ENCODE data around the gene TSTD1.
"Not testable (repeated sequence)": the region's sequence is repeated elsewhere in the genome, so short reads cannot be mapped to it uniquely, and the experiment has no call there.

Gene TSTD1

DNA sequence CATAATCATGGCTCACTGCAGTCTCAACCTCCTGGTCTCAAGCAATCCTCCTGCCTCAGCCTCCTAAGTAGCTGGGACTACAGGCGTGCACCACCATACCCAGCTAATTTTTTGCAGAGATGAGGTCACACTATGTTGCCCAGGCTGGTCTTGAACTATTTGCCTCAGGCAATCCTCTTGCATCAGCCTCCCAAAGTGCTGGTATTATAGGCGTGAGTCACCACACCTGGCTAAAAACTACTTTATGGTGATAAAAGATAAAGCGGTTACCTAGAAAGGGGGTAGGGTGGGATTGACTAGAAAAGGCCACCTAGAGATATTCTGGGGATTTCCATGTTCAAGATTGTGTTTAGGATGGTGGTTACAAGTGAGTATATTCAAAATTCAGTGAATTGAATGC is 5.0 kb downstream of the TSTD1 start:
- H3K27ac ChIP-seq = no peak overlapping the region
- no peak for TF ChIP-seq CTCF (IDR thresholded peaks at IDR 0.05)
- TF ChIP-seq ZFX (IDR thresholded peaks at IDR 0.05; ENCODE audit: borderline replicate concordance) = no peak

DNA sequence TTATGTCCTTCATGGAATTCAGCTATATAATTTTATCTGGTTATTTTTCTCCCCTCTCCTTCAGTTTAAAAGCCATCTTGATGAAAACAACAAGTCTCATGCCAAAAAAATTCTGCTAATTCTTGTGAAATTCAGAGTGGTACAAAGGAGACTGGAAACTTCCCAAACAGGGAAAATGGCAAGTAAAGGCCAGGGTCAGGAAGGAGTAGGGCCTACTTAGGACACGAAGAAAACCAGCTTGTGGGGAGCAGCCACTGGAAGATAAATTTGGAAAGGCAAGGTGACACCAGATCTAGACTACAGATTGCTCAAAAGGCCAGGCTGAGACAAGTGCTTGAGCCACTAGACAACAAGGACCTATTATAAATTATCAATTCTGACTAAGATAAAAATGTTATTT is 6.4 kb downstream of the TSTD1 start:
- H3K27ac ChIP-seq = no peak overlapping the region
- no peak for TF ChIP-seq ZFX (IDR thresholded peaks at IDR 0.05; ENCODE audit: borderline replicate concordance)
- TF ChIP-seq CTCF (IDR thresholded peaks at IDR 0.05) = no peak

GRCh38 chr1:161031874-161032273 is 6.9 kb downstream of the TSTD1 start:
- TF ChIP-seq CTCF (IDR thresholded peaks at IDR 0.05) = no peak
- TF ChIP-seq ZFX (IDR thresholded peaks at IDR 0.05; ENCODE audit: borderline replicate concordance) = no peak
- no peak overlapping the region for H3K27ac ChIP-seq

DNA sequence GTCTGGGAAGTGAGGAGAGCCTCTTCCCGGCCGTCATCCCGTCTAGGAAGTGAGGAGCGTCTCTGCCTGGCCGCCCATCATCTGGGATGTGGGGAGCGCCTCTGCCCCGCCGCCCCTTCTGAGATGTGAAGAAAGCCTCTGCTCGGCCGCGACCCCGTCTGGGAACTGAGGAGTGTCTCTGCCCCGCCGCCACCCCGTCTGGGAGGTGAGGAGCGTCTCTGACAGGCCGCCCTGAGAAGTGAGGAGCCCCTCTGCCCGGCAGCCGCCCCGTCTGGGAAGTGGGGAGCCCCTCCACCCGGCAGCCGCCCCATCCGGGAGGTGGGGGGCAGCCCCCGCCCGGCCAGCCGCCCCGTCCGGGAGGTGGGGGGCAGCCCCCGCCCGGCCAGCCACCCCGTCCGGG is 9.3 kb downstream of the TSTD1 start:
- H3K27ac ChIP-seq = not testable (repeated sequence)

GRCh38 chr1:161026954-161027353 is 11.8 kb downstream of the TSTD1 start:
- peak overlapping the region; percentile 2; the same call in 1 of the 2 replicates for H3K27ac ChIP-seq

DNA sequence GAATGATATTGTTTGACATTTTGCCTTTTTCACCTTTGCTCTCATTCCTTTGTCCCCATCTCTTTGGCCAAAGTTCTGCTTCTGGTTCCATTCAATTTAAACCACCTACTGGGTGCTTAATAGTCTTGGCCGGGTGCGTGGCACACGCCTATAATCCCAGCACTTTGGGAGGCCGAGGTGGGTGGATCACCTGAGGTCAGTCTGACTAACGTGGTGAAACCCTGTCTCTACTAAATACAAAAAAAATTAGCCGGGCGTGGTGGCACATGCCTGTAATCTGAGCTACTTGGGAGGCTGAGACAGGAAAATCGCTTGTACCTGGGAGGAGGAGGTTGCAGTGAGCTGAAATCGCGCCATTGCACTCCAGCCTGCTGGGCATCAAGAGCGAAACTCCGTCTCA is 16.3 kb downstream of the TSTD1 start:
- H3K27ac ChIP-seq = peak overlapping the region; percentile 90

DNA sequence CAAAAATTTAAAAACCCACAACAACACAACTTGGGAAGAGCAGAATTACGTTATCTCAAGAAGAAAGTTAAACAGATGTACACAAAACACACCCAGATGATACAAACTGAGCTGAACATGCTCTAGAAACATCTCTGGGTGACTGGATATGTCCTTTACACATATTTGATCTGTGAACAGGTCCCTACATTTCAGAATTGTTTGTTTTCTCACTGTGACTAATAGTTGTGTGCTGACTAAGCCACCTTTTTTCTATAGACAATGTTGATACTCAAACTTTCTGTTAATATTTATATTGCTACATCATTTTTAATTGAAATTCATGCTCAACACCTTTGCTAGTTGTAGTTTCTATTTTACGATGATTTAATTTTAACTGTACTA is 16.8 kb downstream of the TSTD1 start:
- peak overlapping the region; percentile 90 for H3K27ac ChIP-seq
- no peak for TF ChIP-seq CTCF (IDR thresholded peaks at IDR 0.05)

- no peak for TF ChIP-seq CTCF (IDR thresholded peaks at IDR 0.05)
- TF ChIP-seq ZFX (IDR thresholded peaks at IDR 0.05; ENCODE audit: borderline replicate concordance) = no peak
- peak overlapping the region; percentile 90 for H3K27ac ChIP-seq
Measured at GRCh38 chr1:161021165-161021969, 17.4 kb downstream of the TSTD1 start.

DNA sequence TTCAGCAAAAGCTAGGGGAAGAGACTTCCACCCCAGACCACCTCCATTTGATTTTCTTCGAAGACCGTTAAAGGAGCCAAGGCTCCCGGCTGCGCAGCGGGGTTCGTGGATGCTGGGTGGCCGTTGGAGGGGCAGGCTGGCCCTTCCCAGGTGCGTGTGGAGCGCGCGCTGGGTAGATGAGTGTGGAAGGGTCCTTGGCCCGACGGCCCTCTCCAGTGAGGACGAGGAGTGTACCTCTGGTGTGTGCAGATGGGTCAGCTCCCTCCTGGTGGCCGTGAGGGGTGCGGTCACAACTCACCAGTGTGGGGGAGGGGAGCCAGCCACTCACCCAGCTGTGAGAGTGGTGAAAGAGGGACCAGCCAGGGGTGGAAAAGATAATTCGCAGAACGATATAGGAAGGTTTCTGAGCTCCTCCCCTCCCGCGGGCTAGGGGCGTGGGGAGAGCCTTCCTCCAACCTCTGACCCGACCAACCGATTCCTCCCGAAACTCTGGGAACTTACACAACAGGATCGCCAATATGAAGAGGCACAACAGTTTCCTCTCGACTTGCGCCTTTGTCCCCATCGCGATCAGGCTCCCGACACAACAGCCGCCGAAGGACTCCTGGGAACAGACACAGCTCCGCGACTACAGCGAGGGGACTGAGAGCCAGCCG is 18.1 kb downstream of the TSTD1 start, which contains the start of gene F11R:
TSS of gene F11R (minus strand) at position 644 of the 656 bp plus-strand sequence. CDS start at position 565, 79 bp downstream.
- peak within 1 kb of the TSS; percentile 90 for H3K27ac ChIP-seq
- 0 out of 2 replicates have a peak, but pooled peaks have one; percentile 9 for TF ChIP-seq CTCF (IDR thresholded peaks at IDR 0.05)
- TF ChIP-seq ZFX (IDR thresholded peaks at IDR 0.05; ENCODE audit: borderline replicate concordance) = no peak
